Osteocyte (in vitro differentiated cells): Measurements from ENCODE around the gene ADAMTS2. TPM values are rescaled to one million over a fixed set of nuclear protein-coding genes. Genes with fewer than 3 reads are reported as not detected.

Experiments
- DNase-seq: peaks from one replicate; pipeline ENCODE4 v3.0.0; 2021; ENCODE audit warnings: mixed read lengths; ENCODE audit not compliant: unreplicated experiment; ENCODE audit errors: extremely low spot score
- H3K27ac Mint-ChIP-seq: one replicate; pipeline ENCODE4 v1.8.0; 2021; ENCODE audit warnings: mild to moderate bottlenecking, mixed read lengths; ENCODE audit not compliant: unreplicated experiment
- H3K27me3 Mint-ChIP-seq: one replicate; pipeline ENCODE4 v1.8.0; 2021; ENCODE audit warnings: mixed read lengths; ENCODE audit not compliant: unreplicated experiment
- H3K36me3 Mint-ChIP-seq: one replicate; pipeline ENCODE4 v1.8.0; 2021; ENCODE audit warnings: mixed read lengths; ENCODE audit not compliant: unreplicated experiment
- H3K4me1 Mint-ChIP-seq: one replicate; pipeline ENCODE4 v1.8.0; 2021; ENCODE audit warnings: mixed read lengths; ENCODE audit not compliant: unreplicated experiment
- H3K4me3 Mint-ChIP-seq: one replicate; pipeline ENCODE4 v1.8.0; 2021; ENCODE audit warnings: mild to moderate bottlenecking, moderate library complexity, mixed read lengths; ENCODE audit not compliant: unreplicated experiment
- H3K9me3 Mint-ChIP-seq: one replicate; pipeline ENCODE4 v1.8.0; 2021; ENCODE audit warnings: mixed read lengths; ENCODE audit not compliant: unreplicated experiment
- total RNA-seq: library from RNA; stranded (reverse); gene quantifications from 2 replicates; pipeline ENCODE4 v1.2.1, GENCODE V29; 2021
- TF ChIP-seq, protein P1 (sequence below): fragments of 200-600 bp; sonication (generic); IDR thresholded peaks from 2 replicates; pipeline ENCODE4 v1.5.0; 2021; ENCODE audit warnings: antibody characterized with exemption, mild to moderate bottlenecking, moderate library complexity

The ADAMTS2 gene
- total RNA-seq, 1 donor from 2014 or later, result 12.2 TPM

DNA sequence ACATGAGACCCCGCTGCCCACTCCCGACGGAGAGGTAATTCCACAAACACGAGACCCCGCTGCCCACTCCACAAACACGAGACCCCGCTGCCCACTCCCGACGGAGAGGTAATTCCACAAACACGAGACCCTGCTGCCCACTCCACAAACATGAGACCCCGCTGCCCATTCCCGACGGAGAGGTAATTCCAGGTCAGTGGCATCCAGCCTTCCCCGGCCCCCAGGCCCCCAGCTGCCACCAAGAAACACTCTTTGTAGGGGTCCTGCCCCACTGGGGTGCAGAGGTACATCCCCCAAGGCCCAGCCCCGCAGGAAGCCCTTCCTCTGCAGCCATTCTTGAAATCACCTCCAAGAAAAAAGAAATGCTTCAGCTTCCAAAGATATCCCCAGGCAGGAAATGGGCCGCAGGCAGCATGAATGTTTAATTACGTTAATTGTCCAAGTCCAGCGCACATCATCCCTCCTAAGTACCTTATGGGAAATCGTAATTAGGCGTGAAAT is 115.9 kb downstream of the ADAMTS2 start:
- H3K27me3 Mint-ChIP-seq, result no peaks in the 10 kb centered on the region
- no peak overlapping the region for H3K27ac Mint-ChIP-seq
- H3K36me3 Mint-ChIP-seq, result no peaks in the 10 kb centered on the region
- DNase-seq, result peak; percentile 80
- H3K4me3 Mint-ChIP-seq, result no peak overlapping the region
- TF ChIP-seq, protein P1, sequence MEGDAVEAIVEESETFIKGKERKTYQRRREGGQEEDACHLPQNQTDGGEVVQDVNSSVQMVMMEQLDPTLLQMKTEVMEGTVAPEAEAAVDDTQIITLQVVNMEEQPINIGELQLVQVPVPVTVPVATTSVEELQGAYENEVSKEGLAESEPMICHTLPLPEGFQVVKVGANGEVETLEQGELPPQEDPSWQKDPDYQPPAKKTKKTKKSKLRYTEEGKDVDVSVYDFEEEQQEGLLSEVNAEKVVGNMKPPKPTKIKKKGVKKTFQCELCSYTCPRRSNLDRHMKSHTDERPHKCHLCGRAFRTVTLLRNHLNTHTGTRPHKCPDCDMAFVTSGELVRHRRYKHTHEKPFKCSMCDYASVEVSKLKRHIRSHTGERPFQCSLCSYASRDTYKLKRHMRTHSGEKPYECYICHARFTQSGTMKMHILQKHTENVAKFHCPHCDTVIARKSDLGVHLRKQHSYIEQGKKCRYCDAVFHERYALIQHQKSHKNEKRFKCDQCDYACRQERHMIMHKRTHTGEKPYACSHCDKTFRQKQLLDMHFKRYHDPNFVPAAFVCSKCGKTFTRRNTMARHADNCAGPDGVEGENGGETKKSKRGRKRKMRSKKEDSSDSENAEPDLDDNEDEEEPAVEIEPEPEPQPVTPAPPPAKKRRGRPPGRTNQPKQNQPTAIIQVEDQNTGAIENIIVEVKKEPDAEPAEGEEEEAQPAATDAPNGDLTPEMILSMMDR, result no peak
- H3K9me3 Mint-ChIP-seq, result peaks cover 14% of the 10 kb centered on the region
- H3K4me1 Mint-ChIP-seq, result no peaks in the 10 kb centered on the region

DNA sequence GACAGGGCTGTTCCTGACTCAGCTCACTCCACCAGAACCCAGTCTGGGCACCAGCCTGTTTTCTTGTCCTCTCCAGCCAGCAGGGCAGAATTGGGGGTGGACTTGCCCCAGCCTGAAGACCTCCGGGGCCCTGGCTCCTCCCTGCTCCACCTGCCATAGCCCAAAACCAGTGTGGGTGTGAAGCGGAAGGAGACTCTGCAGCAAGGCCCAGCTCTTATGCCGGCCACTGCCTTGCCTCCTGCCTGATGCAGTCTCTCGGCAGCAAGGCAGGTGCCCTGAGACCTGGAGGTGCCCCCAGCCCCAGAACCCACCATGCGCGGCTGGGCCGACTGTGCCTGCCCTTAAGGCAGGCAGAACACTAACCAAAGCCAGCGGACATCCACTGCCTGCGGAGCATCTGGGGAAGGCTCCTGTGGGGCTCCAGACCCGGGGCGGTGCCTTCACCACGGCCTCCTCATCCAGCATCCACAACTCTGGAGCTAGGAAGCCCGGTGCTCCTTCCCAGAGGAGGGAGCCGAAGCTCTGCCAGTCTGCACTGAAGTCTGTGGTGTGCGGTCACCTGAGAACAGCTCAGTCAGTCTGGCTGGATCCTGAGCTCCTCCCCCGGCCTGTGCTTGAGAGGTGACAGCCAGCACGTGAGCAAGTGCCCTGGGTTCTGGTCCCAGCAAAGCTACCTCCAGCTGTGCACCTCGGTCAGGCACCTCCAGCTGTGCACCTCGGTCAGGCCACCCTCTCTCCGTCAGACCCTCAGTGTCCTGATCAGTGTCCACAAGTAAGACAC is 116.7 kb downstream of the ADAMTS2 start:
- TF ChIP-seq, protein P1, result no peak
- peak; percentile 74 for DNase-seq
- Mint-ChIP-seq H3K27me3 (no peaks in the 10 kb centered on the region), H3K36me3 (no peaks in the 10 kb centered on the region), H3K4me1 (no peaks in the 10 kb centered on the region), H3K27ac (no peak overlapping the region), H3K9me3 (peaks cover 18% of the 10 kb centered on the region), H3K4me3 (no peak overlapping the region)

DNA sequence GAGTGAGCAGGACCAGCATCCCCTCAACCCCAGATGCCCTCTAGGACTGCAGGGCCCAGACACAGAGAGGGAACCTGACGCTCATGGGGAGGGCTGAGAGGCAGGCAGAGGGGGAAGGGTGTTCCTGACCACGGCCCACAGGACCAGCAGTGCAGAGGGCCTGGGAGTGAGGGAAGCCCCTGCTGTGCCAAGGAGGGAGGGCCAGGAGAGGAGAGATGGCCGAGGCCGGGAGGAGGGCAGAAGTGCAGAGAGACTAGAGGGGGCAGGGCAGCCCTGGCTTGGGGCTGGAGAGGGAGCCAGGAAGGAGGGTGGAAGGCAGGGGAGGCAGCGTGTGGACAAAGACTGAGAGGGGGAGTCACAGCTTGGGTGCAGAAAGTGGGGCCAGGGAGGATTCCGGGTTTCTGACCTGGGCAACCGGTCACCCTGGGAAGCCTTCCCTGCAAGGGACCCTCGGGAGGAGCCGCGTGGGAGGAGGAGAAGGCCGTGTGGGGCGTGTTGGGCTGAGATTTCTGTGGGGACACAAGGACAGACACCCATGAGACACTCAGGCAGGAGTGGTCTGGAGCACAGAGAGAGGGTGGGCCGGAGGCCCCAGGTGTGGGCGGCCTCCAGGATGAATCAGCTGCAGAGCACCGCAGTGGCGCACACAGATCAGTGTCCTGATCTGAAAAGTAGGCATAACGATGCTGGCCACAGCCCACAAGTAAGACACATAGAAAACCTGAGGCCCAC is 117.5 kb downstream of the ADAMTS2 start:
- Mint-ChIP-seq H3K4me1 (no peaks in the 10 kb centered on the region), H3K9me3 (peaks cover 25% of the 10 kb centered on the region), H3K27ac (no peak overlapping the region), H3K4me3 (no peak overlapping the region), H3K27me3 (no peaks in the 10 kb centered on the region), H3K36me3 (no peaks in the 10 kb centered on the region)
- DNase-seq, result peak; percentile 83
- TF ChIP-seq, protein P1, result no peak

DNA sequence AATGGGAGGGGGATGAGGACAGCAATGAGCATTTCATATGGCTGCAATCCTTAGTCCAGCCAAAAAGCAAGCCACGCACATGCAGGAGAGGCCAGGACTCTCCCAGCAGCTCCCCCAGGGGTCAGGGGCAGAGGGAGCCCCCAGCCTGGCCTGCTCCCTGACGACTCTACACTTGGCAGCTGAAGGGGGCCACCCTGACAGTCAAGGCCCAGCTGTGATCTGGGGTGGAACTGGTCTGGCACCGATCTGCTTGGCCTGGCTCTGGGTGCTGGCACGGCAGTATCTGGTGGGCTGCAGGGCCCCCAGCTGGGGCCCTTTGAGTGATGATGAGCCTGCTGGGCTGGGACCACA is 118.1 kb downstream of the ADAMTS2 start:
- H3K36me3 Mint-ChIP-seq, result no peaks in the 10 kb centered on the region
- no peak overlapping the region for H3K4me3 Mint-ChIP-seq
- peak; percentile 59 for DNase-seq
- H3K27me3 Mint-ChIP-seq, result no peaks in the 10 kb centered on the region
- H3K4me1 Mint-ChIP-seq, result no peaks in the 10 kb centered on the region
- H3K27ac Mint-ChIP-seq, result no peak overlapping the region
- H3K9me3 Mint-ChIP-seq, result peaks cover 21% of the 10 kb centered on the region
- TF ChIP-seq, protein P1, result no peak

DNA sequence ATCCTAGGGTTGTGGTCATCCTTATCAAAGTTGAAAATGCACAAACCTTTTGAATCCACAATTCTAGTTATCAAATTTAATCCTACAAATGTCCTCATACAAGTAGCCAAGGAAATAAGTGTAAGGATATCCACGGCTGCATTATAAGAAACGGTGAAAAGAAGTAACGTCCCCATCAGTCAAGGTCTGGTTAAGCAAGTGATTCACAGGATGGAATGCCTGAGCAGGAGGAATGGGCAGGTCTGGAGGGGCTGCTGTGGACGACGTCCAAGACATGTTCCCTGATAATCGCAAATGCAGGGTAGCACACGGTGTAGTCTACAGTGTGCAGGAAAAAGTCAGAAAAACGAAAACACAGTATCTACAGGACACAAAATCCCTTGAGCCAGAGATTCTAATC is 118.6 kb downstream of the ADAMTS2 start:
- H3K4me1 Mint-ChIP-seq, result no peaks in the 10 kb centered on the region
- H3K27me3 Mint-ChIP-seq, result no peaks in the 10 kb centered on the region
- TF ChIP-seq, protein P1, result no peak

More for the DNA sequence above, 118.6 kb downstream of the ADAMTS2 start:
- Mint-ChIP-seq H3K36me3 (no peaks in the 10 kb centered on the region), H3K9me3 (peaks cover 19% of the 10 kb centered on the region), H3K4me3 (no peak overlapping the region), H3K27ac (no peak overlapping the region)
- DNase-seq, result peak; percentile 8
